ENCODE data around the gene ADAMTS10.

Gene ADAMTS10

GRCh38 chr19:8550070-8550469, 60.4 kb downstream of the ADAMTS10 start:
- H3K27ac ChIP-seq (ENCODE audit: low read length) = no peak overlapping the region
- no peaks in the 10 kb centered on the region for H3K9me3 ChIP-seq (ENCODE audit: insufficient read depth, low read depth, low read length)
- no peak overlapping the region for H3K9ac ChIP-seq (ENCODE audit: low read depth, low read length)
- no peak overlapping the region for H3K4me3 ChIP-seq (ENCODE audit: low read length)
- no peaks in the 10 kb centered on the region for H3K27me3 ChIP-seq (ENCODE audit: insufficient read depth, low read length)
- no peaks in the 10 kb centered on the region for H3K36me3 ChIP-seq (ENCODE audit: insufficient read depth, low read depth, low read length)
- no peaks in the 10 kb centered on the region for H3K4me1 ChIP-seq (ENCODE audit: insufficient read depth, low read length)

- no peak overlapping the region for H3K27ac ChIP-seq (ENCODE audit: low read length)
- no peaks in the 10 kb centered on the region for H3K27me3 ChIP-seq (ENCODE audit: insufficient read depth, low read length)
- H3K4me1 ChIP-seq (ENCODE audit: insufficient read depth, low read length) = no peaks in the 10 kb centered on the region
- H3K9me3 ChIP-seq (ENCODE audit: insufficient read depth, low read depth, low read length) = no peaks in the 10 kb centered on the region
- H3K9ac ChIP-seq (ENCODE audit: low read depth, low read length) = no peak overlapping the region
- no peak overlapping the region for H3K4me3 ChIP-seq (ENCODE audit: low read length)
- H3K36me3 ChIP-seq (ENCODE audit: insufficient read depth, low read depth, low read length) = no peaks in the 10 kb centered on the region
Observed at GRCh38 chr19:8545743-8546142, 64.8 kb downstream of the ADAMTS10 start.

- Histone ChIP-seq H3K9me3 (ENCODE audit: insufficient read depth, low read depth, low read length) (no peaks in the 10 kb centered on the region), H3K4me3 (ENCODE audit: low read length) (no peak overlapping the region), H3K4me1 (ENCODE audit: insufficient read depth, low read length) (no peaks in the 10 kb centered on the region), H3K36me3 (ENCODE audit: insufficient read depth, low read depth, low read length) (no peaks in the 10 kb centered on the region), H3K27me3 (ENCODE audit: insufficient read depth, low read length) (no peaks in the 10 kb centered on the region), H3K9ac (ENCODE audit: low read depth, low read length) (no peak overlapping the region), H3K27ac (ENCODE audit: low read length) (no peak overlapping the region)
Observed at GRCh38 chr19:8544168-8544567, 66.3 kb downstream of the ADAMTS10 start.

- Histone ChIP-seq H3K9me3 (ENCODE audit: insufficient read depth, low read depth, low read length) (no peaks in the 10 kb centered on the region), H3K4me1 (ENCODE audit: insufficient read depth, low read length) (no peaks in the 10 kb centered on the region), H3K9ac (ENCODE audit: low read depth, low read length) (no peak overlapping the region), H3K36me3 (ENCODE audit: insufficient read depth, low read depth, low read length) (no peaks in the 10 kb centered on the region), H3K4me3 (ENCODE audit: low read length) (no peak overlapping the region), H3K27me3 (ENCODE audit: insufficient read depth, low read length) (no peaks in the 10 kb centered on the region), H3K27ac (ENCODE audit: low read length) (no peak overlapping the region)
Observed at GRCh38 chr19:8539621-8540149, 70.8 kb downstream of the ADAMTS10 start.

GRCh38 chr19:8537099-8537498, 73.4 kb downstream of the ADAMTS10 start:
- H3K27me3 ChIP-seq (ENCODE audit: insufficient read depth, low read length) = no peaks in the 10 kb centered on the region
- H3K36me3 ChIP-seq (ENCODE audit: insufficient read depth, low read depth, low read length) = no peaks in the 10 kb centered on the region
- H3K27ac ChIP-seq (ENCODE audit: low read length) = no peak overlapping the region
- H3K9ac ChIP-seq (ENCODE audit: low read depth, low read length) = no peak overlapping the region
- no peak overlapping the region for H3K4me3 ChIP-seq (ENCODE audit: low read length)
- no peaks in the 10 kb centered on the region for H3K9me3 ChIP-seq (ENCODE audit: insufficient read depth, low read depth, low read length)
- no peaks in the 10 kb centered on the region for H3K4me1 ChIP-seq (ENCODE audit: insufficient read depth, low read length)

- Histone ChIP-seq H3K4me3 (ENCODE audit: low read length) (no peak overlapping the region), H3K9me3 (ENCODE audit: insufficient read depth, low read depth, low read length) (no peaks in the 10 kb centered on the region), H3K36me3 (ENCODE audit: insufficient read depth, low read depth, low read length) (no peaks in the 10 kb centered on the region), H3K4me1 (ENCODE audit: insufficient read depth, low read length) (no peaks in the 10 kb centered on the region), H3K9ac (ENCODE audit: low read depth, low read length) (no peak overlapping the region), H3K27me3 (ENCODE audit: insufficient read depth, low read length) (no peaks in the 10 kb centered on the region), H3K27ac (ENCODE audit: low read length) (no peak overlapping the region)
Observed at GRCh38 chr19:8536282-8536681, 74.2 kb downstream of the ADAMTS10 start.

- no peaks in the 10 kb centered on the region for H3K36me3 ChIP-seq (ENCODE audit: insufficient read depth, low read depth, low read length)
- no peak overlapping the region for H3K9ac ChIP-seq (ENCODE audit: low read depth, low read length)
- H3K9me3 ChIP-seq (ENCODE audit: insufficient read depth, low read depth, low read length) = no peaks in the 10 kb centered on the region
- no peaks in the 10 kb centered on the region for H3K4me1 ChIP-seq (ENCODE audit: insufficient read depth, low read length)
- peaks cover under 1% of the 10 kb centered on the region; the same call in 1 of the 2 replicates for H3K27me3 ChIP-seq (ENCODE audit: insufficient read depth, low read length)
- H3K27ac ChIP-seq (ENCODE audit: low read length) = no peak overlapping the region
- no peak overlapping the region for H3K4me3 ChIP-seq (ENCODE audit: low read length)
Observed at GRCh38 chr19:8532225-8532624, 78.3 kb downstream of the ADAMTS10 start.

- Histone ChIP-seq H3K4me3 (ENCODE audit: low read length) (no peak overlapping the region), H3K27me3 (ENCODE audit: insufficient read depth, low read length) (peaks cover 5% of the 10 kb centered on the region; the same call in 1 of the 2 replicates), H3K4me1 (ENCODE audit: insufficient read depth, low read length) (no peaks in the 10 kb centered on the region), H3K27ac (ENCODE audit: low read length) (no peak overlapping the region), H3K9ac (ENCODE audit: low read depth, low read length) (no peak overlapping the region), H3K9me3 (ENCODE audit: insufficient read depth, low read depth, low read length) (no peaks in the 10 kb centered on the region), H3K36me3 (ENCODE audit: insufficient read depth, low read depth, low read length) (no peaks in the 10 kb centered on the region)
Observed at GRCh38 chr19:8531470-8531869, 79.0 kb downstream of the ADAMTS10 start.
